Right ventricle myocardium superior (tissue), 1 donor: ENCODE results near the gene LDLR. TPM values are rescaled to one million over a fixed set of nuclear protein-coding genes. Genes with fewer than 3 reads are reported as not detected.
"Not testable (repeated sequence)": the region's sequence is repeated elsewhere in the genome, so short reads cannot be mapped to it uniquely, and the experiment has no call there.

Experiments
- ATAC-seq: fragments of 200-7000 bp; cut with Tn5 transposase; one replicate; pipeline ENCODE4 v1.9.1; 2020; ENCODE audit warnings: mild to moderate bottlenecking; ENCODE audit not compliant: poor library complexity
- DNase-seq: peaks from one replicate; pipeline ENCODE4 v3.0.0-alpha.2; 2020
- intact Hi-C: fragments of 100-400 bp; cut with DNase I; formaldehyde crosslinking; loops from one replicate; pipeline ENCODE4 v1.11.2; 2022
- total RNA-seq: library from RNA; stranded (reverse); fragmentation: NEBNext Ultra II Directional; extraction: Animal tissue kit (Norgen Biotek cat#: 25700); gene quantifications from one replicate; pipeline ENCODE4 v1.2.1, GENCODE V29; 2021
- donor health status: DM: no; HTN: yes; CAD: no; lungs with severe emphysema.

The LDLR gene
- total RNA-seq, 1 donor from 2014 or later = 9.8 TPM

DNA sequence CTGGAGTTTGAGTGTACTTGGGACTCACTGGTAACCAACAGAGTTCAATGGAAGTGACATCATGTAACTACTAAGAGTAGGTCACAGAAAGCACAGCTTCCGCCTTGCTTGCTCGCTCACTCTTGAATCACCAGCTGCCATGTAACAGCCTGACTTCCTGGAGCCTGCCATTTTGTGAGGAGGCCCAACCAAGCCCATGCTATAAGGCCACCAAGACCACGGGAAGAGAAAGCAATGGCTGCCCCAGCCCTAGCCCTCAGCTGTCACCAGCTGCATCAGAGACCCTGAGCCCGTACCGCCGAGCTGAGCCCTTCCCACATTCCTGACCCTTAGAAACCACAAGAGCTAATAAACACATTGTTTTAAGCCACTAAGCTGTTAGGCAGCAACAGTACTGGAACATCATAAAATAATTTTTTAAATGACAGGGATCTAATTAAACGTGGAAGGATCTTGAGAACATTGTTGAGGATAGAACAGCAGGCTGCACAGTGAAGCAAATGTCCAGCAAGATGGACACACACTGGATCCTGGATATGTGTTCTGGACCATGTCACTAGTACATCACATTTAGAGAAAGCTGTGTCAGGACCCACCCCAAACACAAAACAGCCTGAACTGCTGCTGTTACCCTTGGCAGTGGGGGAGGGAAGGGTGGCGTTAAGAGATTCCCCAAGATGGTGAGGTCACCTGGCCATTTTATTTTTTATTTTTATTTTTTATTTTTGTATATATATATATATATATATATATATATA is 21.7 kb upstream of the LDLR start:
- ATAC-seq (no peak), DNase-seq (no peak)
- intact Hi-C loops = no loop called here

DNA sequence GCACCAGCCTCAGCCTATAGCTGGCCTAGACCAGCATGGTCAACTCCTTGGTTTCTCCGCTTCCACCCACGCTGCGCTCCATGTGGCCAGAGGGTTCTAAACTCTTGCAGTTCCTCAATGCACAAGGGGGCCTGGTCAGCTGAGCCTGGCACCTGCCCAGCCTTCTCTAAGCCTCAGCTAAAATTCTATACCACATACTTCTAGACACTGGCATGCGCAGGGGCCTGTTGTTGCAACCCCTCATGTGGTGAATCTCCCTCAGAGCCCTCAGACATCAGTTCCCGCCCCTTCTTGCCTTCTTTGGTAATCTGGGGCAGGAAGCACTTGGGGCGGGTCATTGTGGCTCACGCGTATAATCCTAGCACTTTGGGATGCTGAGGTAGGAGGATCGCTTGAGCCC is 19.7 kb upstream of the LDLR start:
- DNase-seq (no peak), ATAC-seq (no peak)
- intact Hi-C loops = no loop called here

DNA sequence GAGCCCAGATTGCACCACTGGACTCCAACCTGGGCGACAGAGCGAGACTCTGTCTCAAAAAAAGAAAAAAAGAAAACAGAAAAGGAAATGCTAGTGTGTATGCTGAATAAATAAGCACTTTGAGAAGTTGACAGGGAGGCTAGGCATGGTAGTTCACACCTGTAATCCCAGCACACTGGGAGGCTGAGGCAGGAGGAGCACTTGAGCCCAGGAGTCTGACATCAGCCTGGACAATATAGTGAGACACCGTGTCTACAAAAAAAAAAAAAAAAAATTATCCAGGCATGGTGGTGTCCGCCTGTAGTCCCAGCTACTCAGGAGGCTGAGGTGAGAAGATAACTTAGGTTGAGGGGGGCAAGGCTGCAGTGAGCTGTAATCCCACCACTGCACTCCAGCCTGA is 19.1 kb upstream of the LDLR start:
- ATAC-seq = no peak
- intact Hi-C loops = no loop called here
- DNase-seq = no peak

DNA sequence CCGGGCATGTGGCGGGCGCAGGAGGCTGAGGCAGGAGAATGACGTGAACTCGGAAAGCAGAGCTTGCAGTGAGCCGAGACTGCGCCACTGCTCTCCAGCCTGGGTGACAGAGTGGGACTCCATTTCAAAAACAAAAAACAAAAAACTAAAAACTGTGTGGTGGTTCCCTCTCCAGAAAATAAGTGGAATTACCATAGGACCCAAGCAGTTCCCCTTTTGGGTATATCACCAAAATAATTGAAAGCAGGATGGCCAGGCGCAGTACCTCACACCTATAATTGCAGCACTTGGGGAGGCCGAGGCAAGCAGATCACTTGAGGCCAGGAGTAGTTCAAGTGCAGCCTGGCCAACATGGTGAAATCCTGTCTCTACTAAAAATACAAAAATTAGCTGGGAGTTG is 15.7 kb upstream of the LDLR start:
- no peak for DNase-seq
- ATAC-seq = no peak
- intact Hi-C loops = no loop called here

DNA sequence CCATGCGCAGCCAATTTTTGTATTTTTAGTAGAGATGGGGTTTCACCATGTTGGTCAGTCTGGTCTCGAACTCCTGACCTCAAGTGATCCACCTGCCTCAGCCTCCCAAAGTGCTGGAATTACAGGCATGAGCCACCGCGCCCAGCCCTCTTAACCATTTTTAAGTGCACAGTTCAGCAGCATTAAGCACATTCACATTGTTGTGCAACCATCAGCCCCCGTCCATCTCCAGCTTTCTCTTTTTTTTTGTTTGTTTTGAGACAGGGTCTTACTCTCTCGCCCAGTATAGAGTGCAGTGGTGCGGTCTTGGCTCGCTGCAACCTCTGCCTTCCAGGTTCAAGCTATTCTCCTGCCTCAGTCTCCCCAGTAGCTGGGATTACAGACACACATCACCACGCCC is 12.5 kb upstream of the LDLR start:
- DNase-seq, ATAC-seq, intact Hi-C loops: not testable (repeated sequence)

DNA sequence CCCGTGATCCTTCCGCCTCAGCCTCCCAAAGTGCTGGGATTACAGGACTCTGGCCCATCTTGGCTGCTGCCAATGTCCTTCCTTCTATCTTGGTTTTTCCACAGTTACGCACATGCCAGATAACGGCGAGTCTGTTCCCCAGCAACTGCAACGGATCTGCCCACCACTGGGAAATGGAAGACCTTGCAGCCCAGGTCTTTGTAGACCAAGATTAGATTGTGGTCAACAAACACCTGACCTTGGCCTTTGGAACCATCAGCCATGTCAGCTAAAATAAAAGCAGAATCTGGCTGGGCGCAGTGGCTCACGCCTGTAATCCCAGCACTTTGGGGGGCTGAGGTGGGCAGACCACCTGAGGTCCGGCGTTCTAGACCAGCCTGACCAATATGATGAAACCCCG is 10.4 kb upstream of the LDLR start:
- no peak for DNase-seq
- intact Hi-C loops = no loop called here
- ATAC-seq = no peak

DNA sequence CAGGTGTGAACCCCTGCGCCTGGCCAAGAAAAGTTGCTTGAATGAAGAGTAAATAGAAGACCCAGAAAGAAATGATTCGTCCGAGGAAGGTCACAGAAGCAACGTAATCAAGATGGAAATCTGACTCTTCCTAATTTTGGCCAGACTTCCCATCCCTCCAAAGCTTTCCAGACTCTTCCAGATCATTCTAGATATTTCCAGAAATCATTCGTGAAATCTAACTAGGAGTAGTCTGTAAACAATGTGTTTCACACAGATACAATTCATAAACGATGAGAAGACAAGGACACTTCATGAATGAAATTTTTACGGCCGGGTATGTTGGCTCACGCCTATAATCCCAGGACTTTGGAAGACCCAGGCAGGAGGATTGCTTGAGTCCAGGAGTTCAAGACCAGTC is 9.3 kb upstream of the LDLR start:
- DNase-seq (no peak), ATAC-seq (no peak)
- intact Hi-C loops = no loop called here

DNA sequence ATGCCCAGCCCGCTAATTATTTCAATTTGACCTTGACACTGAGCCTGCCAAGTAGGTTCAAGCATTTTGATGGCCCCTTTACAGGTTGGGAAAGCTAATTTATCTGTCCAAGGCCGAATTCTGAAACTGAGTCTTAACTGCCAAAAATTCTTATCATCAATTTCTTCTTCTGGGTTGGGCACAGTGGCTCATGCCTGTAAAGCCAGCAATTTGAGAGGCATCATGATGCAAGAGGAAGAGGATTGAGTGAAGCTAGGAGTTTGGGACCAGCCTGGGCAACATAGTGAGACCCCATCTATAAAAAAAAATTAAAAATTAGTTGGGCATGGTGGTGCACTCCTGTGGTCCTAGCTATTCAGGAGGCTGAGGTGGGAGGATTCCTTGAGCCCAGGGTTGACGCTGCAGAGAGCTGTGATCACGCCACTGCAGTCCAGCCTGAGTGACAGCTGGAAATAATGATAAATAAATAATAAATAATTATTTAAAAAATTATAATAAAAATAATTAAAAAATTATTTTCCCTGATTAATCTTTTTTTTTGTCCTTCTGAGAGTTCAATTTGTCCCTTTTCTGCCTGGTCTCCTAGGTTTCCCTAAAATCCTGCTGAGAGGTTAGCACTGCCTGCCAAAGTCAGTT is 1.3 kb upstream of the LDLR start:
- ATAC-seq = no peak
- DNase-seq = no peak

DNA sequence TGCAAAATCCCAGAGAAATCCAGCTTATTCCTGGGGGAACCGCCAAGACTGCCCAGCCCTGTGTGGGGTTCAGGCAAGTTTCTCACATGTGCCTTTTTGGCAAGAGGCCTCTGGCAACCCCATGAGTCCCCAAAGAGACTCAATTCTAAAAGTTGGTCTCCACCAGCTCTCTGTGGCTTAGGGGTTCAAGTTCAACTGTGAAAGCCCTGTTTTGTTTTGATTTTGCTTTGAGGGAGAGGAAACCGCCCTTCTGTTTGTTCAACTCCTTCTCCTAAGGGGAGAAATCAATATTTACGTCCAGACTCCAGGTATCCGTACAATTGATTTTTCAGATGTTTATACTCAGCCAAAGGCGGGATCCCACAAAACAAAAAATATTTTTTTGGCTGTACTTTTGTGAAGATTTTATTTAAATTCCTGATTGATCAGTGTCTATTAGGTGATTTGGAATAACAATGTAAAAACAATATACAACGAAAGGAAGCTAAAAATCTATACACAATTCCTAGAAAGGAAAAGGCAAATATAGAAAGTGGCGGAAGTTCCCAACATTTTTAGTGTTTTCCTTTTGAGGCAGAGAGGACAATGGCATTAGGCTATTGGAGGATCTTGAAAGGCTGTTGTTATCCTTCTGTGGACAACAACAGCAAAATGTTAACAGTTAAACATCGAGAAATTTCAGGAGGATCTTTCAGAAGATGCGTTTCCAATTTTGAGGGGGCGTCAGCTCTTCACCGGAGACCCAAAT is 583 bp upstream of the LDLR start:
- DNase-seq = peak; percentile 67
- intact Hi-C loops = no loop called here
- no peak for ATAC-seq

More for the DNA sequence above, 1.3 kb upstream of the LDLR start:
- intact Hi-C loops = no loop called here

DNA sequence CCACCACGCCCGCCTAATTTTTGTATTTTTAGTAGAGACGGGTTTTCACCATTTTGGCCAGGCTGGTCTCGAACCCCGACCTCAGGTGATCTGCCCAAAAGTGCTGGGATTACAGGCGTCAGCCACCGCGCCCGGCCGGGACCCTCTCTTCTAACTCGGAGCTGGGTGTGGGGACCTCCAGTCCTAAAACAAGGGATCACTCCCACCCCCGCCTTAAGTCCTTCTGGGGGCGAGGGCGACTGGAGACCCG is 676 bp downstream of the LDLR start:
- intact Hi-C loops, DNase-seq, ATAC-seq: not testable (repeated sequence)

DNA sequence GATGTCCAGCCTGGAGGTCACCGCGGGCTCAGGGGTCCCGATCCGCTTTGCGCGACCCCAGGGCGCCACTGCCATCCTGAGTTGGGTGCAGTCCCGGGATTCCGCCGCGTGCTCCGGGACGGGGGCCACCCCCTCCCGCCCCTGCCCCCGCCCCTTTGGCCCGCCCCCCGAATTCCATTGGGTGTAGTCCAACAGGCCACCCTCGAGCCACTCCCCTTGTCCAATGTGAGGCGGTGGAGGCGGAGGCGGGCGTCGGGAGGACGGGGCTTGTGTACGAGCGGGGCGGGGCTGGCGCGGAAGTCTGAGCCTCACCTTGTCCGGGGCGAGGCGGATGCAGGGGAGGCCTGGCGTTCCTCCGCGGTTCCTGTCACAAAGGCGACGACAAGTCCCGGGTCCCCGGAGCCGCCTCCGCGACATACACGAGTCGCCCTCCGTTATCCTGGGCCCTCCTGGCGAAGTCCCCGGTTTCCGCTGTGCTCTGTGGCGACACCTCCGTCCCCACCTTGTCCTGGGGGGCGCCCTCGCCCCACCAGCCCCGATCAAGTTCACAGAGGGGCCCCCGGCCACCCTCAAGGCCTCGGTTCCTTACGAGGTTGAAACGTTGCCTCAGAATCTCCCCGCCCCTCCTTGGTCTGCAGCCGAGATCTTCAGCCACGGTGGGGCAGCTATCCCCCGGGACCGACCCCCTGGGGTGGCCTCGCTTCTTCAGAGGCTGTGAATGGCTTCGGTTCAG is 1.2 kb downstream of the LDLR start:
- ATAC-seq (peak; percentile 89), DNase-seq (peak; percentile 99)
- intact Hi-C loops = no loop called here

DNA sequence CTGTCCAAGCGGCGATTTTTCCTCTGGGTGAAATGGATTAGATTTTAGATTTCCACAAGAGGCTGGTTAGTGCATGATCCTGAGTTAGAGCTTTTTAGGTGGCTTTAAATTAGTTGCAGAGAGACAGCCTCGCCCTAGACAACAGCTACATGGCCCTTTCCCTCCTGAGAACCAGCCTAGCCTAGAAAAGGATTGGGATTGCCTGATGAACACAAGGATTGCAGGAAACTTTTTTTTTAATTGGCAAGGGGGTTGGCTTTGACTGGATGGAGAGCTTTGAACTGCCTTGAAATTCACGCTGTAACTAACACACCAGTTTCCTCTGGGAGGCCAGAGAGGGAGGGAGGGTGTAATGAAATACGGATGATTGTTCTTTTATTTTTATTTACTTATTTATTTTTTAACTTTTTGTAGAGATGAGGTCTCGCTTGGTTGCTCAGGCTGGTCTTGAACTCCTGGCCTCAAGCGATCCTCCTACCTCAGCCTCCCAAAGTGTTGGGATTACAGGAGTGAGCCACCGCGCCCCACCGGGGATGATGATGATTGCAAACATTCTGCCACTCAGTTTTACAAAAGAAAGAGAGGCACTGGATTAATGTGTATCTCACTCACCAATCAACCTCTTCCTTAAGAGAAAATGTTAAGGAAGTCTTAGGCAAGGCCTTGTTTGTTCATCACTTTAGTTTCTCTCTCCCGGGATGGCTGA is 1.9 kb downstream of the LDLR start:
- intact Hi-C loops = no loop called here
- ATAC-seq = no peak
- DNase-seq = no peak

DNA sequence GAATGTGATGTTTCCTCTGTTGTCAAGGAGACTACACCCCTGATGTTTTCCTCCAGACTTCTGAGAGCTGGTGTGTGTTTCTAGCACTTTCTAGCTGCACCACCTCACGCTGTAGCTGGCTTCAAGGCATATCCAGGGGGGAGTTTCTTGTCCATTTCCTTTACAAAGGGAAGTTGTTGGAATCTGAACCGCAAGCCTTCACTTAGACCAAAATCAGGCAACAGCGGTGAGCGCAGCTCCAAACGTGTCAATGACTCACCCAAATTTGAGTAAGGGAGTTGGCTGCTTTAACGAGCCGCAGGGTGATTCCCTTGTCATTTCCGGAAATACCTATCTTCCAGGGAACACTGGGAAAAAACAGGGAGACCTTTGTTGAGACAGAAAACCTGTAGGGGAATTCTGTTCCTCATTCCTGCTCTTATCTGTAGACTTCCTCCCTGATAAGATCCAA is 2.5 kb downstream of the LDLR start:
- no peak for DNase-seq
- intact Hi-C loops = no loop called here

DNA sequence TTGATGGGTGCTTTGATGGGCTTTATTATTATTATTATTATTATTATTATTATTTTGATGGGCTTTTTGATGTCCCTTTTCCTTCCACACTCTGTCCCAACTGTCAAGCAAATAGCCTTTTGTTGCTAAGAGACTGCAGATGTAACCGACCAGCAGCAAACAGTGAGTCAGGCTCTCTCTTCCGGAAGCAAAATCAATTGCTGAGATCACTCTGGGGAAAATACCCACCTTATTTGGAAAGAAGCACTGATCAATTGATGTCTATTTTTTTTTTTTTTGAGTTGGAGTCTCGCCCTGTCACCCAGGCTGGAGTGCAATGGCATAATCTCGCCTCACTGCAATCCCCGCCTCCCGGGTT is 2.9 kb downstream of the LDLR start:
- intact Hi-C loops = no loop called here
- DNase-seq = no peak
- no peak for ATAC-seq

More for the DNA sequence above, 2.5 kb downstream of the LDLR start:
- ATAC-seq = no peak

DNA sequence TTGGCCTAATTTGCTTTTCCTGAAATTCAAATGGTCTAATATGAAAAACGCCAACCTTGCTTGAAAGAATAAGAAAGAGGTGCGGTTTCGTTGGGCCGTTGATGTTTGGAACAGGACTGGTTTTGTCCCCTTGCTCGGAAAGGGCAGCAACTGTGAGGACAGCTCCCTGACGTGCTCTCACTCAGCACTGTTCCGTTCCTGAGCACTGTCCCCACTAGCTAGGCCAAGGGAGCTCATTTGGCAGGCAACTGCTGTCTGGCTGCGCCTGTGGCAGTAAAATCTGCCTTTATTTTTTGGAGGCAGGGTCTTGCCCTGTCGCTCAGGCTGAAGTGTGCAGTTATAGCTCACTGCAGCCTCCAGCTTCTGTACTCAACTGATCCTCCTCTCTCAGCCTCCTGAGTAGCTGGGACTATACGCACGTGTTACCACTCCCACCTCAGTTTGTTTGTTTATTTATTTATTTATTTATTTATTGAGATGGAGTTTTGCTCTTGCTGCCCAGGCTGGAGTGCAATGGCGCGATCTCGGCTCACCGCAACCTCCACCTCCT is 4.5 kb downstream of the LDLR start:
- ATAC-seq (no peak), DNase-seq (no peak)
- intact Hi-C loops = no loop called here

DNA sequence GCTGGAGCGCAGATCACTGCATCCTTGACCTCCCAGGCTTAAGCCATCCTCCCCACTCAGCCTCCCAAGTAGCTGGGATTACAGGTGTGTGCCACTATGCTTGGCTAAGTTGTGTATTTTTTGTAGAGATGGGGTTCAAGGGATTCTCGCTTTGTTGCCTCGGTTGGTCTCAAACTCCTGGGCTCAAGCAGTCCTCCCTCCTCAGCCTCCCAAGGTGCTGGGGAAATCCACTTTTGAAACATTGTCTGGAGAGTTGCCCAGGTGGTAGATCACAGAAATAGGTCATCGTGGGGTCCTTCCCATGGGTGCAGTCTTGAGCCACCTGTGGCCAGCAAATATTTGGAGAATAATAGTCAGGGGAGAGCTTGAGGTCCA is 5.2 kb downstream of the LDLR start:
- ATAC-seq (no peak), DNase-seq (no peak)
- intact Hi-C loops = no loop called here

DNA sequence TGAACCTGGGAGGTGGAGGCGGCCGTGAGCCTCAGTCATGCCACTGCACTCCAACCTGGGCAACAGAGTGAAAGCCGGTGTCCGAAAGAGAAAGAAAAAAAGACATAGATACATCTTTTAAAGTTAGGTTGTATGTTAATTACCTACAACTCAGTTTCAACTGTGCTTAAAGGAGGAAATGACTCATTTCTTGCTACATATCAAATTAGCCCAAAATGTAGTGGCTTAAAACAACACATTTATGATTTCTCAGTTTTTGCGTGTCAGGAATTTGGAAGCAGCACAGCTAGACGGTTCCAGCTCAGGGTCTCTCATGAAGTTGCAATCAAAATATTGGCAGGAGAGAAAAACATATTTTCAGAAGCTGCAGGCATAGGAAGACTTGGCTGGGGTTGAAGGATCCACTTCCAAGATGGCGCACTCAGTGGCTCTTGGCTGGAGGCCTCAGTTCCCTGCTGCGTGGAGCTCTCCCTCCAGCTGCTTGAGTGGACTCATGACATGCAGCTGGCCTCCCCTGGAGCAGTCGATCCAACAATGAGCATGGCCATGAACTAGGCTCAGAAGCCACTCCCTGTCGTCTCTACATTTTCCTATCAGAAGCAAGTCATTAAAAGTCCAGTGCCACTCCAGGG is 7.1 kb downstream of the LDLR start:
- peak; percentile 81 for DNase-seq
- ATAC-seq = peak; percentile 79
- intact Hi-C loops = no loop called here

DNA sequence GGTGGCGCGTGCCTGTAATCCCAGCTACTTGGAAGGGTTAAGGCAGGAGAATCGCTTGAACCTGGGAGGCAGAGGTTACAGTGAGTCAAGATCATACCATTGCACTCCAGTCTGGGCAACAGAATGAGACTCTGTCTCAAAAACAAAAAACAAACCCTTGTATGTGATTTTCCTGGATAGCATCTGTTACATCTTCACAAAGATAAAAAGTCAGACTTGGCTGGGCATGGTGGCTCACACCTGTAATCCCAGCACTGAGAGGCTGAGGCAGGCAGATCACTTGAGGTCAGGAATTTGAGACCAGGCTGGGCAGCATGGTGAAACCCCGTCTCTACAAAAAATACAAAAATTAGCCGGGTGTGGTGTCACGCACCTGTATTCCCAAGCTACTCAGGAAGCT is 8.1 kb downstream of the LDLR start:
- intact Hi-C loops, DNase-seq, ATAC-seq: not testable (repeated sequence)
